Measurements from ENCODE around the gene PAPLN.

Gene PAPLN

DNA sequence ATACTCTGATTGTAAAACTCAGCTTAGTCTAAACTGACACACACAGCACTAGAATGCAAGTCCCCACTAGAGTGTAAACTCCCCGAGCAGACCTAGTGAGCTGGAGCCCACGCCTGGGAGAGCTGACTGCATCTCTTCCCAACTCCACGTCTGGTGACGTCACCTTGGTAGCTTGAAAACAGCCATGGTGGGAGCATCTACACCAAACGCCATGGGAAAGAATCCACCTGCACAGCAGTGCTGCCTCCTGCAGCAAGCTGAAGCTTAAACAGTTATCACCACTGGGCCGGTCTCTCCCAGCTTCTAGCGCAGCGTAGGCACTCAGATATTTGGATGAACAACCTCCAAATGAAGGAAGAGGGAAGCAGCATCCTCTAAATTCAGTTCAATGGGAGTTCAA lies 4.3 kb upstream of the PAPLN start:
- Histone ChIP-seq H4K20me1 (ENCODE audit: insufficient read depth, low read length) (no peaks in the 10 kb centered on the region), H3K4me2 (ENCODE audit: low read length) (no peak overlapping the region), H3K36me3 (ENCODE audit: insufficient read depth, low read length) (no peaks in the 10 kb centered on the region), H3K9me3 (ENCODE audit: low read length) (no peaks in the 10 kb centered on the region), H3K4me1 (ENCODE audit: insufficient read depth, low read length, severe bottlenecking) (peaks cover 10% of the 10 kb centered on the region), H3K9me2 (ENCODE audit: low read depth, low read length) (no peaks in the 10 kb centered on the region), H3K27me3 (ENCODE audit: insufficient read depth, low read length) (peaks cover 3% of the 10 kb centered on the region; the same call in 1 of the 2 replicates), H3K9ac (ENCODE audit: low read length) (no peak overlapping the region), H3K4me3 (ENCODE audit: low read depth, low read length, poor library complexity, severe bottlenecking) (no peak overlapping the region), H3K79me2 (ENCODE audit: insufficient read depth, low read length) (no peaks in the 10 kb centered on the region), H2AFZ (ENCODE audit: low read length) (no peak overlapping the region), H3F3A (ENCODE audit: insufficient read depth, low read length) (no peaks in the 10 kb centered on the region), H3K27ac (ENCODE audit: low read depth, low read length, poor library complexity, severe bottlenecking) (no peak overlapping the region)
- TF ChIP-seq EZH2 (IDR thresholded peaks at IDR 0.05; ENCODE audit: borderline replicate concordance, low read length) (no peak), CTCF (IDR thresholded peaks at IDR 0.05; ENCODE audit: low read length) (no peak)

- Histone ChIP-seq H3K4me1 (ENCODE audit: insufficient read depth, low read length, severe bottlenecking) (peaks cover 15% of the 10 kb centered on the region), H2AFZ (ENCODE audit: low read length) (no peak overlapping the region), H4K20me1 (ENCODE audit: insufficient read depth, low read length) (no peaks in the 10 kb centered on the region), H3K9me2 (ENCODE audit: low read depth, low read length) (no peaks in the 10 kb centered on the region), H3K79me2 (ENCODE audit: insufficient read depth, low read length) (no peaks in the 10 kb centered on the region), H3K4me3 (ENCODE audit: low read depth, low read length, poor library complexity, severe bottlenecking) (no peak overlapping the region), H3F3A (ENCODE audit: insufficient read depth, low read length) (no peaks in the 10 kb centered on the region), H3K27me3 (ENCODE audit: insufficient read depth, low read length) (peaks cover 3% of the 10 kb centered on the region; the same call in 1 of the 2 replicates), H3K4me2 (ENCODE audit: low read length) (no peak overlapping the region), H3K9me3 (ENCODE audit: low read length) (no peaks in the 10 kb centered on the region), H3K27ac (ENCODE audit: low read depth, low read length, poor library complexity, severe bottlenecking) (no peak overlapping the region), H3K9ac (ENCODE audit: low read length) (no peak overlapping the region), H3K36me3 (ENCODE audit: insufficient read depth, low read length) (no peaks in the 10 kb centered on the region)
- no peak for TF ChIP-seq CTCF (IDR thresholded peaks at IDR 0.05; ENCODE audit: low read length)
- TF ChIP-seq EZH2 (IDR thresholded peaks at IDR 0.05; ENCODE audit: borderline replicate concordance, low read length): no peak
These were observed 3.7 kb upstream of the PAPLN start for GRCh38 chr14:73233564-73233963.

GRCh38 chr14:73234029-73234428 lies 3.3 kb upstream of the PAPLN start:
- Histone ChIP-seq H3K4me1 (ENCODE audit: insufficient read depth, low read length, severe bottlenecking) (peaks cover 15% of the 10 kb centered on the region), H3K9me2 (ENCODE audit: low read depth, low read length) (no peaks in the 10 kb centered on the region), H3K36me3 (ENCODE audit: insufficient read depth, low read length) (no peaks in the 10 kb centered on the region), H4K20me1 (ENCODE audit: insufficient read depth, low read length) (no peaks in the 10 kb centered on the region), H3K27ac (ENCODE audit: low read depth, low read length, poor library complexity, severe bottlenecking) (no peak overlapping the region), H3K4me2 (ENCODE audit: low read length) (no peak overlapping the region), H3K9me3 (ENCODE audit: low read length) (no peaks in the 10 kb centered on the region), H3K27me3 (ENCODE audit: insufficient read depth, low read length) (peaks cover 3% of the 10 kb centered on the region; the same call in 1 of the 2 replicates), H3F3A (ENCODE audit: insufficient read depth, low read length) (no peaks in the 10 kb centered on the region), H2AFZ (ENCODE audit: low read length) (no peak overlapping the region), H3K79me2 (ENCODE audit: insufficient read depth, low read length) (no peaks in the 10 kb centered on the region), H3K4me3 (ENCODE audit: low read depth, low read length, poor library complexity, severe bottlenecking) (no peak overlapping the region), H3K9ac (ENCODE audit: low read length) (no peak overlapping the region)
- no peak for TF ChIP-seq CTCF (IDR thresholded peaks at IDR 0.05; ENCODE audit: low read length)
- TF ChIP-seq EZH2 (IDR thresholded peaks at IDR 0.05; ENCODE audit: borderline replicate concordance, low read length): no peak
